Mucosa of rectum (tissue), 2 donors: ENCODE data around the gene ANKRD23.

Source experiments
- H3K27ac ChIP-seq, 2 donors: one replicate each; pipeline ENCODE4 v1.7.0; 2013; ENCODE audit warnings: inconsistent platforms in 2 of 2, low read depth in 2 of 2, low read length in 2 of 2
- H3K27me3 ChIP-seq, 2 donors: one replicate each; pipeline ENCODE4 v1.7.0; 2013; ENCODE audit warnings: low read length in 2 of 2; ENCODE audit not compliant: control insufficient read depth in 2 of 2, insufficient read depth in 2 of 2
- H3K36me3 ChIP-seq, 2 donors: one replicate each; pipeline ENCODE4 v1.7.0; 2013; ENCODE audit warnings: low read length in 2 of 2; ENCODE audit not compliant: control insufficient read depth in 2 of 2, insufficient read depth in 2 of 2
- H3K4me1 ChIP-seq, 2 donors: one replicate each; pipeline ENCODE4 v1.7.0; 2013; ENCODE audit warnings: low read length in 2 of 2, mild to moderate bottlenecking in 1 of 2; ENCODE audit not compliant: control insufficient read depth in 2 of 2, insufficient read depth in 2 of 2
- H3K4me3 ChIP-seq, 2 donors: one replicate each; pipeline ENCODE4 v1.7.0; 2013; ENCODE audit warnings: low read length in 2 of 2
- H3K9ac ChIP-seq, 2 donors: one replicate each; pipeline ENCODE4 v1.7.0; 2013; ENCODE audit warnings: low read length in 2 of 2, low read depth in 1 of 2, mild to moderate bottlenecking in 1 of 2
- H3K9me3 ChIP-seq, 2 donors: one replicate each; pipeline ENCODE4 v1.7.0; 2013; ENCODE audit warnings: low read length in 2 of 2; ENCODE audit not compliant: control insufficient read depth in 2 of 2
- donor health status: healthy.
- donor health status: Normal muscosa, but diverticular disease.

The ANKRD23 gene

DNA sequence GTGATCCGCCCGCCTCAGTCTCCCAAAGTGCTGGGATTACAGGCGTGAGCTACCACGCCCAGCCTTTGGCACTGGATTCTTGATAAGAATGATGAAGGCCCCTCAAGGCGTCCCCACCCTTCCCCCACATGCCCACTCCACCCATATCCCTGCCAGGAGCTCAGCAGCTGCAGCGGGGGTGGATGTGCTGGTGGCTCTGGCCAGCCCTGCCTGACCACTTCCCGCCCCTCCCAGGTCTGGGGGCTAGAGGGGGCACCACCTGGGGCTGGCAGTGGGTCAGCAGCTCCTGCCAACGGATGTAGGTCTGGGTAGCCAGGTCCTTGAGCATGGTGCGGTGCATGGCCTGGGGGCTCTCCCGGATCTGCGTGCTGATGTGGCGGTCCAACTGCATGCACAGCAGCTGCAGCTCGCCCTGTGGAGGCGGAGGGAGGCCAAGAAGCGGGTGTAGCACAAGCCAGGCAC lies 33.8 kb upstream of the ANKRD23 start:
- no peak overlapping the region for H3K27ac ChIP-seq
- H3K4me1 ChIP-seq, result peaks cover 0 to 15% of the 10 kb centered on the region in 2 donors
- H3K9ac ChIP-seq, result no peak overlapping the region
- no peaks in the 10 kb centered on the region for H3K36me3 ChIP-seq
- no peaks in the 10 kb centered on the region for H3K27me3 ChIP-seq
- H3K4me3 ChIP-seq, result no peak overlapping the region
- no peaks in the 10 kb centered on the region for H3K9me3 ChIP-seq

GRCh38 chr2:96877042-96877451 lies 33.2 kb upstream of the ANKRD23 start:
- Histone ChIP-seq H3K4me1 (peaks cover 0 to 15% of the 10 kb centered on the region in 2 donors), H3K9me3 (no peaks in the 10 kb centered on the region), H3K27me3 (no peaks in the 10 kb centered on the region), H3K9ac (no peak overlapping the region), H3K36me3 (no peaks in the 10 kb centered on the region), H3K27ac (no peak overlapping the region), H3K4me3 (no peak overlapping the region)

- Histone ChIP-seq H3K9me3 (no peaks in the 10 kb centered on the region), H3K27ac (no peak overlapping the region), H3K4me1 (peaks cover 0 to 15% of the 10 kb centered on the region in 2 donors), H3K4me3 (no peak overlapping the region), H3K27me3 (no peaks in the 10 kb centered on the region), H3K9ac (no peak overlapping the region), H3K36me3 (no peaks in the 10 kb centered on the region)
Measured at GRCh38 chr2:96876269-96877041, 32.6 kb upstream of the ANKRD23 start.

DNA sequence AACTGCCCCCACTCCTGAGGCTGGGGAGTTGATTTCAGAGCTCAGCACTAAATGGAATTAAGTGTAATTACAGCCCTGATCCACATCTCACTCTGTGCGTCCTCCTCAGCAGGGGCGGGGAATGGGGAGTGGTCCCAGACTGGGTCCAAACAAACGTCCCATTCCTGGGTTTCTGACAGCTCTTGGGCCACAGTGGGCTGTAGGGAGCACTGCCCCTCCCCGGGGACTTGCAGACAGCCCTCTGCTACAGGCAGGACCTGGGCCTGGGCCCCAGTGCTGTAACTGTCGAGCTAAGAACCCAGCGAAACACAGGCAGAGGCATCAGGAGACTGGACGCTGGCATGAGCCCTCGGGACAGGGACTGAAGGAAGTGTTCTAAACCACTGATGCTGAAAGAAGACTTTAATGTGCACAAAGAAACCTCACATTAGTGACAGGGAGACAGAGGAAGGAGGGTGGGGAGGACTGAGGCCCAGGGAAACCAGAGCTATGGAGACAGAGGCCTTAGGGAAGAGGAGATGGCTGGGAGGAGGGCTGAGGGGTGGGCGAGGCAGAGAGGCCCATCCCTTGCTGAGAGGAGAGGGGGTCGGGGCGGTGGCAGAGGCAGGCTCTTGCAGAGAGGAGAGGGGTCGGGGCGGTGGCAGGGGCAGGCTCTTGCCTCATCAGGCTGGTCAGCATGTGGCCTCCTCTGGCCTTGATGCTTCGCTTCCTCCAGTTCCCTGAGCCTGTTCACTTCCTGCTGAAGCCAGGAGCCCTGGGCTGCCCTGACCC lies 31.9 kb upstream of the ANKRD23 start:
- Histone ChIP-seq H3K9me3 (no peaks in the 10 kb centered on the region), H3K9ac (no peak overlapping the region), H3K27ac (peak overlapping the region in 1 of 2 donors; percentile 0), H3K36me3 (no peaks in the 10 kb centered on the region), H3K4me3 (no peak overlapping the region), H3K27me3 (no peaks in the 10 kb centered on the region), H3K4me1 (peaks cover 2 to 21% of the 10 kb centered on the region in 2 donors)

DNA sequence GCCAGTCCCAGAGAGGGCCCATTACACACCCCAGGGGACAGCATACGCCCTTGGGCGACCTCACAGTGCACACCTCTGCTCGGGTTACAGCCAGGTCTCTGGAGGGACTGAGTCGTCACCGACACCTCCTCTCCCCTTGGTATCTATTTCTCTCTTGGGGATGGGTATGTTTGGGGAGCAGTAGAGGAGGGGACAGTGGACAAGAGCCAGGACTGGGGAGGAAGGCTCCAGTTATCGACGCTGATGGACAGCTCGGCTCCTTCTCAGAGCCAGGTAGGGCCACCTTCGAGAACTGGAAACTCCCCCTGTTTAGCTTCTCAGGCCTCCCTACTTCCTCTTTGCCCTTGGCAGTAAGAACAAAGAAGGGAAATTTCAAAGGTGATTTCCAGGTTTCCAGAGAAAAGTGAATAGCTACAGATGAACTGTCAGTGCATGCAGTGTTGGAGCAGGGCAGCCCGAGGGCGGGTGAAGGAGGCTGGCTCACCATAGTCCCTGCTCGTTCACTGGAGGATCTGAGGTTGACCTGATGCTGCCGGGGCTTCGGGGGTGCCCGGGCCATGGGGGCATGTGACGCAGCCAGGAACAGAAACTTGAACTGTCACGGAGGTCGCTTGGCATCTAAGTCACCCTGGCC lies 30.5 kb upstream of the ANKRD23 start:
- Histone ChIP-seq H3K27me3 (no peaks in the 10 kb centered on the region), H3K4me3 (no peak overlapping the region), H3K4me1 (peaks cover 6 to 25% of the 10 kb centered on the region in 2 donors), H3K9ac (no peak overlapping the region), H3K36me3 (no peaks in the 10 kb centered on the region), H3K27ac (no peak overlapping the region), H3K9me3 (no peaks in the 10 kb centered on the region)

- Histone ChIP-seq H3K9me3 (no peaks in the 10 kb centered on the region), H3K4me3 (no peak overlapping the region), H3K36me3 (no peaks in the 10 kb centered on the region), H3K4me1 (peaks cover 6 to 25% of the 10 kb centered on the region in 2 donors), H3K9ac (no peak overlapping the region), H3K27ac (no peak overlapping the region), H3K27me3 (no peaks in the 10 kb centered on the region)
Measured at GRCh38 chr2:96873651-96874096, 29.9 kb upstream of the ANKRD23 start.

DNA sequence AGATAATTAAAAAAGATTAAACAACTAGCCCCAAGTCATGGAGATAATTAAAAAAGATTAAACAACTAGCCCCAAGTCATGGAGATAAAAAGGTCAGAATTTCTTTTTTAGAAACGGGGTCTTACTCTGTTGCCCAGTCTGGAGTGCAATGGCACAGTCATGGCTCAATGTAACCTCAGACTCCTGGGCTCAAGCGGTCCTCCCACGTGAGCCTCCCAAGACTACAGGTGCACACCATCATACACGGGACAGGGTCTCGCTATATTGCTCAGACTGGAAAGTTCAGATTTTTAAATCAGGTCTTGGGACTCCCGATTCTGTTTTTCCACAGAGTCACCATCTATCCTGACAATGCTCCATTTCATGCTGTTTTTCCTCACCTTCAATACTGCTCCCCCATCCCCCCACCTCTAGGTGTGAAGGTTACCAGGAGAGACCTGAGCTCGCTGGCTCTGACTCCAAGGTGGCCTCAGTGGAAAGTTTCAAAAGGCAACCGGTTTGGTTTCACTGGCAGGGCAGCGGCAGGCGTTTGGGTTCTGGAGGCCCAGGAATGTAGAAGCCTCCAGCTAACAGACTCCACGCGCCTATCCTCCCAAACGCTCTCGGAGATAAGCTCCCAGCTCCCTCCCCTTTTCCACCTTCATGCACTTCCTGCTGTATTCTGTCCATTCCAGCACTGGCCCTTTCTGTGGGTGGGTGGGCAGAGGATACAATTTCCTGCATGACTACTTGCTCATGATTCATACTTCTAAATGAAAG lies 28.9 kb upstream of the ANKRD23 start:
- Histone ChIP-seq H3K4me1 (peaks cover 10 to 31% of the 10 kb centered on the region in 2 donors), H3K27me3 (no peaks in the 10 kb centered on the region), H3K36me3 (no peaks in the 10 kb centered on the region), H3K27ac (no peak overlapping the region), H3K4me3 (no peak overlapping the region), H3K9me3 (no peaks in the 10 kb centered on the region), H3K9ac (no peak overlapping the region)

GRCh38 chr2:96870626-96871255 lies 26.9 kb upstream of the ANKRD23 start:
- peak overlapping the region; percentile 84 to 85 for H3K27ac ChIP-seq
- H3K4me1 ChIP-seq, result peaks cover 19 to 49% of the 10 kb centered on the region in 2 donors
- peak overlapping the region; percentile 76 for H3K9ac ChIP-seq
- peak overlapping the region; percentile 70 to 71 for H3K4me3 ChIP-seq
- no peaks in the 10 kb centered on the region for H3K27me3 ChIP-seq
- H3K9me3 ChIP-seq, result no peaks in the 10 kb centered on the region
- peaks cover 1 to 3% of the 10 kb centered on the region in 2 donors for H3K36me3 ChIP-seq

- H3K9me3 ChIP-seq, result no peaks in the 10 kb centered on the region
- H3K27me3 ChIP-seq, result no peaks in the 10 kb centered on the region
- H3K9ac ChIP-seq, result peak within 1 kb of the TSS; percentile 76 to 84
- peaks cover 8 to 10% of the 10 kb centered on the region in 2 donors for H3K36me3 ChIP-seq
- peak within 1 kb of the TSS; percentile 71 to 73 for H3K4me3 ChIP-seq
- H3K27ac ChIP-seq, result peak within 1 kb of the TSS; percentile 84 to 85
- H3K4me1 ChIP-seq, result peaks cover 19 to 48% of the 10 kb centered on the region in 2 donors
Measured at GRCh38 chr2:96869822-96870625, 26.2 kb upstream of the ANKRD23 start, which contains the start of gene SEMA4C. Gene SEMA4C, minus strand, starts transcription at chr2:96870080. Its CDS starts 2,194 bp downstream, at chr2:96867886.
